Panc1 (cell line): ENCODE results near the gene LDHB.

Source experiments
- CTCF ChIP-seq: fragments of 450-650 bp; IDR thresholded peaks from 2 replicates; pipeline ENCODE4 v1.5.1; 2017; ENCODE audit warnings: mild to moderate bottlenecking
- REST ChIP-seq, 2 experiments: IDR thresholded peaks; 2 replicates each; pipeline ENCODE4 v1.6.1; 2011 to 2012; ENCODE audit warnings: low read depth in 2 of 2, control low read depth in 1 of 2, low read length in 1 of 2, mild to moderate bottlenecking in 1 of 2, moderate library complexity in 1 of 2; ENCODE audit not compliant: insufficient read depth in 1 of 2
- SIN3A ChIP-seq: IDR thresholded peaks from 2 replicates; pipeline ENCODE4 v1.6.1; 2012; ENCODE audit warnings: low read depth, mild to moderate bottlenecking, low read length, moderate library complexity, borderline replicate concordance; ENCODE audit not compliant: insufficient read depth

GRCh38 chr12:21662122-21662792 is 4.6 kb upstream of the LDHB start:
- TF ChIP-seq SIN3A (no peak), CTCF (no peak), REST (IDR thresholded peaks at IDR 0.05; ENCODE audit: insufficient read depth in 1 of 2, low read depth in 2 of 2, low read length in 1 of 2) (no peak)
